Measurements from ENCODE around the gene KIF15.
"Not testable (repeated sequence)": the region's sequence is repeated elsewhere in the genome, so short reads cannot be mapped to it uniquely, and the experiment has no call there.

KIF15 gene

GRCh38 chr3:44821206-44821605 lies 59.6 kb downstream of the KIF15 start:
- not testable (repeated sequence) for DNase-seq

GRCh38 chr3:44825264-44825925 lies 63.8 kb downstream of the KIF15 start:
- DNase-seq = no peak

- DNase-seq = no peak
These were observed 65.6 kb downstream of the KIF15 start for GRCh38 chr3:44827196-44827595.

GRCh38 chr3:44831232-44831631 lies 69.6 kb downstream of the KIF15 start:
- DNase-seq = no peak

- DNase-seq = no peak
These were observed 70.4 kb downstream of the KIF15 start for GRCh38 chr3:44832032-44832431.

GRCh38 chr3:44832965-44833364 lies 71.4 kb downstream of the KIF15 start:
- DNase-seq = no peak

GRCh38 chr3:44833394-44833793 lies 71.8 kb downstream of the KIF15 start:
- DNase-seq = no peak

- no peak for DNase-seq
These were observed 74.1 kb downstream of the KIF15 start for GRCh38 chr3:44835684-44836083.

GRCh38 chr3:44842376-44842775 lies 80.8 kb downstream of the KIF15 start:
- DNase-seq = no peak

- no peak for DNase-seq
These were observed 84.2 kb downstream of the KIF15 start for GRCh38 chr3:44845528-44846520.

GRCh38 chr3:44848634-44849033 lies 87.0 kb downstream of the KIF15 start:
- no peak for DNase-seq

GRCh38 chr3:44856663-44857062 lies 95.1 kb downstream of the KIF15 start:
- not testable (repeated sequence) for DNase-seq

- no peak for DNase-seq
These were observed 98.5 kb downstream of the KIF15 start for GRCh38 chr3:44860117-44860516.

- peak; percentile 64 to 72 for DNase-seq
These were observed 100.0 kb downstream of the KIF15 start, which contains the start of gene TMEM42 for GRCh38 chr3:44861412-44862225. TMEM42 (plus strand) TSS chr3:44861912; CDS start chr3:44861925, 13 bp downstream.

GRCh38 chr3:44862226-44862637 lies 100.6 kb downstream of the KIF15 start:
- no peak for DNase-seq

GRCh38 chr3:44865272-44866035 lies 103.9 kb downstream of the KIF15 start:
- peak in 1 of 2 experiments; percentile 19 for DNase-seq

GRCh38 chr3:44867421-44868111 lies 106.0 kb downstream of the KIF15 start:
- no peak for DNase-seq

- peak; percentile 61 to 84 for DNase-seq
These were observed 108.9 kb downstream of the KIF15 start for GRCh38 chr3:44870375-44871061.

GRCh38 chr3:44874308-44874707 lies 112.7 kb downstream of the KIF15 start, which contains the start of gene TGM4:
TGM4 (plus strand) TSS chr3:44874608; CDS start chr3:44874679, 71 bp downstream.
- DNase-seq = no peak

- no peak for DNase-seq
These were observed 114.0 kb downstream of the KIF15 start for GRCh38 chr3:44875596-44875995.

GRCh38 chr3:44877333-44877732 lies 115.7 kb downstream of the KIF15 start:
- DNase-seq = no peak
